OCI-LY3 (cell line): ENCODE results near the gene ARHGAP15.

Experiments used
- CTCF ChIP-seq: fragments of 200-600, 300-600 bp; sonication (generic); IDR thresholded peaks from 2 replicates; pipeline ENCODE4 v1.5.1; 2014; ENCODE audit warnings: antibody characterized with exemption, low read length, low read depth
- EZH2phosphoT487 ChIP-seq: fragments of 200-600 bp; shearing (Covaris generic); IDR thresholded peaks from 2 replicates; pipeline ENCODE4 v1.6.1; 2018; ENCODE audit warnings: antibody characterized with exemption, mixed run types, low read depth

DNA sequence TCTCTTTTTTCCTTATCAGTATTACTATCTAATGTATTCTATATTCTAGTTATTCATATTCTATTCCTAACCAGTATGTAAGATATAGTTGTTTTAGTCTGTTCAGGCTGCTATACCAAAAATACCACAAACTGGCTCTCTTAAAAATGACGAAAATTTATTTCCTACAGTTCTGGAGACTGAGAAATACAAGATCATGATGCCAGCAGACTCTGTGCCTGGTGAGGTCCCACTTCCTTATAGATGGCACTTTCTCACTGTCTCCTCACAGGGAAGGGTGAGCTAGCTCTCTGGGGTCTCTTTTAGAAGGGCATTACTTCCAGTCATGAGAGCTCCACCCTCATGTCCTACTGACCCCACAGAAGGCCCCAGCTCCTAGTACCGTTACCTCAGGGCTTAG, 4.8 kb upstream of the ARHGAP15 start:
- TF ChIP-seq CTCF (no peak), EZH2phosphoT487 (no peak)
